ENCODE results near the gene RSU1. TPM values are rescaled to one million over a fixed set of nuclear protein-coding genes. Genes with fewer than 3 reads are reported as not detected.

RSU1 gene
- total RNA-seq, 4 donors from 2014 or later = 41.4 to 58.7 (median 57.4) TPM

DNA sequence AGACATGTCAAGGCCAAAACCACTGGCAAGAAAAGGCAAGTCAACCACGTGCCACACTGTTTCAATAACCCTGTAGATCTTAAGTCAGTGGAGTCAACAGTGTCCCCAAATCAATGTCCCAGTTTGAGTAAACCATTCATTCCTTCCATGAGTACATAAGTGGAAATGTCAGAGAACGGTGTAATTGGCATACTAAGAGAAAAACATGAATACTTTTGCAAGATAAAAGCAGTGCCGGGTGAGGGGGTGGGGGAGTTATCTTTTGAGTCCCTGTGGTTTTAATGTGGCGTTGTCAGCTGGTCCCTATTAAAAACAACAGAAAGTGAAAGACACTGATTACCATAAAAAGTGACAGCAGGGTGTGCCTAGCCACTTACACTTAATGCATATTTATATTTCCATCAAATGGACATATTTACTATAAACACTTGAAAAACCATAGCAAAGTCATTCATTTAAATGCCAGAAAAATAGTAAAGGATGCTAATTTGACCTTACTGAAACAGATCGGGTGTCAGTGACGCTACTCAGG lies 37.8 kb downstream of the RSU1 start:
- Histone ChIP-seq H3K27ac (no peak overlapping the region), H3K27me3 (no peaks in the 10 kb centered on the region), H3K4me1 (peaks cover 6% of the 10 kb centered on the region), H3K9me3 (no peaks in the 10 kb centered on the region), H3K4me3 (no peak overlapping the region), H3K36me3 (peaks cover 5% of the 10 kb centered on the region)
- TF ChIP-seq POLR2A (IDR thresholded peaks at IDR 0.05) = no peak
- no peak for TF ChIP-seq EP300 (IDR thresholded peaks at IDR 0.05)
- no peak for TF ChIP-seq CTCF (IDR thresholded peaks at IDR 0.05)
- TF ChIP-seq POLR2AphosphoS5 (IDR thresholded peaks at IDR 0.05) = no peak
- DNase-seq (ENCODE audit: low spot score in 2 of 2) = no peak
- 52% methylated on average over 6 of the region's 6 CpGs for WGBS

GRCh38 chr10:16777473-16778370 lies 39.5 kb downstream of the RSU1 start:
- Histone ChIP-seq H3K36me3 (peaks cover 5% of the 10 kb centered on the region), H3K27ac (no peak overlapping the region), H3K4me1 (peaks cover 6% of the 10 kb centered on the region), H3K9me3 (no peaks in the 10 kb centered on the region), H3K4me3 (no peak overlapping the region), H3K27me3 (no peaks in the 10 kb centered on the region)
- peak; percentile 45 to 62 for TF ChIP-seq CTCF (IDR thresholded peaks at IDR 0.05)
- TF ChIP-seq EP300 (IDR thresholded peaks at IDR 0.05) = no peak
- no peak for TF ChIP-seq POLR2AphosphoS5 (IDR thresholded peaks at IDR 0.05)
- TF ChIP-seq POLR2A (IDR thresholded peaks at IDR 0.05) = no peak
- no peak for DNase-seq (ENCODE audit: low spot score in 2 of 2)
- WGBS = 59% methylated on average over 7 of the region's 7 CpGs

DNA sequence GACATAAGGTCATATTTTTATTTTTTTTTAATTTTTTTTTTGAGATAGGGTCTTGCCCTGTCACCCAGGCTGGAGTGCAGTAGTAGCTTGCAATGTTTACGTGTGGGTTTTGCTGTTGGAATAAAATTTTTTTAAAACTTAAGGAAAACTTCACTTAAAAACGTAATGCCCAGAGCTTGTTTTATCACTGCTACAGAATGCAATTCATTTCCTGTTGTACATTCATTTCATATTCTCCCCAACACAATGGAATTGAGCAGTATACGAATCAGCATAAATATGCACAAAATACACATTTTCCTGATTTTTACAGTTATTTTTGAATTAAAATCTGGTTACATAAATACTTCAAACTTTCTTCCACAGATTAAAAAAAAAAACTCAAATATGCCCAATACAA lies 40.3 kb downstream of the RSU1 start:
- TF ChIP-seq POLR2A (IDR thresholded peaks at IDR 0.05) (no peak), CTCF (IDR thresholded peaks at IDR 0.05) (no peak), POLR2AphosphoS5 (IDR thresholded peaks at IDR 0.05) (no peak), EP300 (IDR thresholded peaks at IDR 0.05) (no peak)
- DNase-seq (ENCODE audit: low spot score in 2 of 2) = no peak
- Histone ChIP-seq H3K9me3 (no peaks in the 10 kb centered on the region), H3K4me1 (peaks cover 6% of the 10 kb centered on the region), H3K27ac (no peak overlapping the region), H3K4me3 (no peak overlapping the region), H3K36me3 (peaks cover 5% of the 10 kb centered on the region), H3K27me3 (no peaks in the 10 kb centered on the region)
- 79% methylated on average over 3 of the region's 3 CpGs for WGBS

GRCh38 chr10:16773334-16773733 lies 43.9 kb downstream of the RSU1 start:
- H3K4me3 ChIP-seq = no peak overlapping the region
- H3K4me1 ChIP-seq = peaks cover 6% of the 10 kb centered on the region
- WGBS = 92% methylated on average over 11 of the region's 11 CpGs
- no peak for TF ChIP-seq POLR2A (IDR thresholded peaks at IDR 0.05)
- TF ChIP-seq EP300 (IDR thresholded peaks at IDR 0.05) = no peak
- no peak for TF ChIP-seq CTCF (IDR thresholded peaks at IDR 0.05)
- TF ChIP-seq POLR2AphosphoS5 (IDR thresholded peaks at IDR 0.05) = no peak
- H3K36me3 ChIP-seq = no peaks in the 10 kb centered on the region
- no peaks in the 10 kb centered on the region for H3K27me3 ChIP-seq
- H3K9me3 ChIP-seq = no peaks in the 10 kb centered on the region
- H3K27ac ChIP-seq = no peak overlapping the region
- DNase-seq (ENCODE audit: low spot score in 2 of 2) = no peak

GRCh38 chr10:16770670-16771069 lies 46.6 kb downstream of the RSU1 start:
- H3K4me3 ChIP-seq = no peak overlapping the region
- 90% methylated on average over 6 of the region's 6 CpGs for WGBS
- no peaks in the 10 kb centered on the region for H3K27me3 ChIP-seq
- H3K36me3 ChIP-seq = no peaks in the 10 kb centered on the region
- DNase-seq (ENCODE audit: low spot score in 2 of 2) = no peak
- no peak overlapping the region for H3K27ac ChIP-seq
- no peaks in the 10 kb centered on the region for H3K9me3 ChIP-seq
- no peaks in the 10 kb centered on the region for H3K4me1 ChIP-seq
- TF ChIP-seq CTCF (IDR thresholded peaks at IDR 0.05) (no peak), EP300 (IDR thresholded peaks at IDR 0.05) (no peak), POLR2A (IDR thresholded peaks at IDR 0.05) (no peak), POLR2AphosphoS5 (IDR thresholded peaks at IDR 0.05) (no peak)

Data from suprapubic skin (tissue), 4 donors.